HG02981 (cell line): ENCODE results near the gene TCF7.
A peak's percentile ranks its signal among the peaks of the same experiment; 100 is the strongest.

Source experiments
- ATAC-seq: cut with Tn5 transposase; IDR thresholded peaks from one replicate; pipeline ENCODE4 v1.9.1; 2021; ENCODE audit warnings: mild to moderate bottlenecking, moderate library complexity; ENCODE audit not compliant: unreplicated experiment

The TCF7 gene

GRCh38 chr5:134129411-134130238, 15.1 kb downstream of the TCF7 start:
- ATAC-seq = no peak

- ATAC-seq = no peak
Measured at GRCh38 chr5:134130239-134130945, 15.9 kb downstream of the TCF7 start.

GRCh38 chr5:134131165-134131564, 16.7 kb downstream of the TCF7 start:
- ATAC-seq = no peak

- no peak for ATAC-seq
Measured at GRCh38 chr5:134131578-134132350, 17.3 kb downstream of the TCF7 start.

GRCh38 chr5:134132372-134133187, 18.1 kb downstream of the TCF7 start:
- ATAC-seq = peak; percentile 39

- no peak for ATAC-seq
Measured at GRCh38 chr5:134133188-134133994, 18.9 kb downstream of the TCF7 start.

- ATAC-seq = no peak
Measured at GRCh38 chr5:134133995-134134541, 19.6 kb downstream of the TCF7 start.

GRCh38 chr5:134135091-134135655, 20.7 kb downstream of the TCF7 start:
- ATAC-seq = no peak

GRCh38 chr5:134136221-134136631, 21.7 kb downstream of the TCF7 start:
- no peak for ATAC-seq

GRCh38 chr5:134136771-134137170, 22.3 kb downstream of the TCF7 start:
- no peak for ATAC-seq

GRCh38 chr5:134138416-134139376, 24.2 kb downstream of the TCF7 start:
- peak; percentile 69 for ATAC-seq

GRCh38 chr5:134139377-134139851, 24.9 kb downstream of the TCF7 start:
- no peak for ATAC-seq

- ATAC-seq = no peak
Measured at GRCh38 chr5:134139891-134140469, 25.5 kb downstream of the TCF7 start.

GRCh38 chr5:134140530-134141201, 26.2 kb downstream of the TCF7 start:
- ATAC-seq = peak; percentile 50

GRCh38 chr5:134141331-134142050, 27.0 kb downstream of the TCF7 start:
- ATAC-seq = no peak

- no peak for ATAC-seq
Measured at GRCh38 chr5:134142052-134142451, 27.6 kb downstream of the TCF7 start.
